Cardiac atrium fibroblast (primary cell): ENCODE results near the gene OR52N2. TPM values are rescaled to one million over a fixed set of nuclear protein-coding genes. Genes with fewer than 3 reads are reported as not detected.

ENCODE experiments used
- total RNA-seq: library from RNA; depleted of rRNA; stranded (reverse); fragments of >200 nt; gene quantifications from 2 replicates; pipeline ENCODE4 v1.2.3, GENCODE V29; 2015

The OR52N2 gene
- total RNA-seq, result not detected in 2 replicates

DNA sequence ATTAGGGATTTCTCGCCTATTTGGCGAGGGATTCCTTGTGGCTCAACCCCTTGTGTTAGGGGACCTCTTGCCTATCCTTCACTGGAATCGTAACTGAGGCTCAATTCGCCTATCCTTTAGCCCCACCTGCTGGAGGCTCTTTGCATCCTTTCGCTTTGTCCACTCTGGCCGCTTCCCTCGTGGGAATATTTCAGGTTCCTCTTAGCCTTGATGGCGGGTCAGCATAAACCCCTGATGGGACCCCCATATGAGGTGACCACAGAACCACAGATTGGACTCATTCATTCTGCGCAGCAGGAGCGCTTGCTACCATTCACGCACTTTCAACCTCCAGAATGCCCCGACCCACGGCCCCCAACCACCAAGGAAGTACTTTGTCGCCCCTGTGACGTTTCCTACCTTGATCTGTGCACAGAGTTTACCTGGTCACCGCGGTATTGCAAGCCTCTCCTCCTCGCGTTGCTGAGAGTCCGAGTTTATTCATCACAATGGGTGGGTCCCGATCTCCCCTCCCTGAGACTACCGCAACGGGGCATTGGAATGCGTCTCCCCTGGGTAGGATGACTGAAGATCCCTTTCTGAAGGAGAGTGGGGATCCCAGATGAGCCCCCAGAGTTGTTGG lies at the start of gene OR52N2:
Gene OR52N2 (plus strand): TSS at position 425 of the 622 bp plus-strand sequence. CDS start 11,412 bp downstream, outside the sequence.

DNA sequence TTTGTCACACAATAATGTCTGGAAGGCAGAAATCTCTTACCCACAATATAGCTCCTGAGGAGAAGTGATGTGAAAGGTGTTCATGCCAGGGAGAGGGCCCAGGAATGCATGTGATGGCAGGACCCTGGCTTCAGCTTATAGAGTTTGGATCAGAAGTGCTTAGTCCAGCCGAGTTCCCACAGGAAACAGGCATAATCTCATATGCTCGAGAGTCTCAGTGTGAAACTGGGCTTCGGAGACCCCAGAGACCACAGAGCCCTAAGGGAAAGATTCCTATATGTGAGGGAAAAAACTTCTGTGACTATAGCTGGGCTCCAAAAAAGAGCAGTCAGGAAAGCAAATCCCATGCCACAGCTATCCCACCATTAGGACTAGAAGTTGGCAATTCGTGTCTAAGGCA lies 25.5 kb upstream of the OR52N2 start, which contains the start of gene OR52N5:
Gene OR52N5 (minus strand): TSS at position 101 of the 400 bp plus-strand sequence. CDS start 4,721 bp downstream, outside the sequence.

DNA sequence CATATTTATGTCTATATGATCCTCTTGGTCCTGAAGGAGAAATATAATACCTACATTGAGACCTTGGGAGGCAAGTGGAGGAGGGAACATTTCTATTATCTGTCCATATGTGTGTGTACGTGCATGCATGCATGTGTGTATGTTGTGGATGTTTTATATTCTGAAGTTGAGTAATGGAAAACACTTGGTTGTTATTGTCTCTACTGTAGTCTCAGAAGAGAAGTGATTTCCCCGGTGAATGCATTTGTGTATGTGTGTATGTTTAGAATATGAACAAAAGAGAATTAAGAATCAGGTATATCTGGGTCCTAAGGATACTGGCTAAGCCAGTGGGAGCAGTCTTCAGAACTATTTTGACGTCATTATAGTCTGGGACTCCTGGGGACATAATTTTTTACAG lies 17.6 kb upstream of the OR52N2 start, which contains the start of gene OR52N1:
Gene OR52N1 (minus strand): TSS at position 101 of the 400 bp plus-strand sequence. CDS start 2,449 bp downstream, outside the sequence.

DNA sequence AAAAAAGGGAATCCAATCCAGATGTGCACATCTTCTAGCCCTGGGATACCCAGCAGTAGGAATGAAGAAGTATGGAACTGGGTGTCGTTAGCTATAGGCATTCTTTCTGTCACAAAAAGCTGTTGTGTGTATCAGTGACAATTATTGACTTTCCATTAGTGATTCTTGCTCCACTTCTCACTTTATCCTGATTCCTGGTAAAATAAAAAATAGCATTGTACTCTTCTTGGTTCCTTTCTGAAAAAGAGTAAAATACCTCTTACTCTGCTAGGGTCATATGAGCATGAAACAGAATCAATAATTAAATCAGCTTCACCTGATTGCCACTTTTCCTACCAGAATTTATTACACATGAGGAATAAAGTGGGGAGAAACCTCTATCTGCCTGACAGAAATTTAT lies 33.1 kb downstream of the OR52N2 start, which contains the start of gene OR52E6:
Gene OR52E6 (minus strand): TSS at position 101 of the 400 bp plus-strand sequence. CDS start 0 bp downstream, at position 101.

DNA sequence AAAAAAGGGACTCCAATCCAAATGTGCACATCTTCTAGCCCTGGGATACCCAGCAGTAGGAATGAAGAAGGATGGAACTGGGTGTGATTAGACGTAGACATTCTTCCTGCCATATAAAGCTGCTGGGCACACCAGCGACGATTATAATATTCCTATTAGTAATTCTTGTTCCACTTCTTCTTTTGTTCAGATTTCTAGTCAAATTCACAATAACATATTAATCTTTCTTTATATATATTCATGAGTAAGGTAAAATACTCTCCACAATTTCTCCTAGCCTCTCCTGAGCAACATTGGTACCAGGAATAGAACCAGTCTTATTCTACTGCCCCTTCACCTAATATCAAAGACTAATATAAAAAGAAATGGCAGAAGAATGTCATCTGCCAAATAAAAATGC lies 48.9 kb downstream of the OR52N2 start, which contains the start of gene OR52E8:
Gene OR52E8 (minus strand): TSS at position 101 of the 400 bp plus-strand sequence. CDS start 0 bp downstream, at position 101.

Other genes starting within 250 kb of the OR52N2 start
- gene OR52B6, start 228.0 kb upstream of the OR52N2 start, total RNA-seq, result not detected in 2 replicates
- 0.32 and 0.72 TPM in 2 replicates for gene TRIM6, start 212.3 kb upstream of the OR52N2 start, total RNA-seq
- gene TRIM34, start 183.9 kb upstream of the OR52N2 start, total RNA-seq, result 6.0 and 7.8 TPM in 2 replicates
- gene TRIM5, start 123.8 kb upstream of the OR52N2 start, total RNA-seq, result 12.0 and 16.2 TPM in 2 replicates
- 21.7 and 56.9 TPM in 2 replicates for gene TRIM22, start 119.1 kb upstream of the OR52N2 start, total RNA-seq
- gene OR56B1, start 72.5 kb upstream of the OR52N2 start, total RNA-seq, result not detected in 2 replicates
- gene OR52N4, start 54.7 kb upstream of the OR52N2 start, total RNA-seq, result not detected in 2 replicates
- gene OR52N5, start 25.6 kb upstream of the OR52N2 start, total RNA-seq, result not detected in 2 replicates
- gene OR52N1, start 17.7 kb upstream of the OR52N2 start, total RNA-seq, result not detected in 2 replicates
- not detected in 2 replicates for gene OR52E6, start 33.0 kb downstream of the OR52N2 start, total RNA-seq
- gene OR52E8, start 48.8 kb downstream of the OR52N2 start, total RNA-seq, result not detected in 2 replicates
- gene OR52E4, start 71.7 kb downstream of the OR52N2 start, total RNA-seq, result not detected in 2 replicates
- not detected in 2 replicates for gene OR52E5, start 84.3 kb downstream of the OR52N2 start, total RNA-seq
- not detected in 2 replicates for gene OR56A3, start 133.3 kb downstream of the OR52N2 start, total RNA-seq
- not detected in 2 replicates for gene OR56A5, start 159.6 kb downstream of the OR52N2 start, total RNA-seq
- gene OR52L1, start 178.1 kb downstream of the OR52N2 start, total RNA-seq, result not detected in 2 replicates
- not detected in 2 replicates for gene OR56A4, start 198.0 kb downstream of the OR52N2 start, total RNA-seq
- gene OR56A1, start 221.8 kb downstream of the OR52N2 start, total RNA-seq, result not detected in 2 replicates